ENCODE measurements around the gene ZNF383.

The ZNF383 gene

DNA sequence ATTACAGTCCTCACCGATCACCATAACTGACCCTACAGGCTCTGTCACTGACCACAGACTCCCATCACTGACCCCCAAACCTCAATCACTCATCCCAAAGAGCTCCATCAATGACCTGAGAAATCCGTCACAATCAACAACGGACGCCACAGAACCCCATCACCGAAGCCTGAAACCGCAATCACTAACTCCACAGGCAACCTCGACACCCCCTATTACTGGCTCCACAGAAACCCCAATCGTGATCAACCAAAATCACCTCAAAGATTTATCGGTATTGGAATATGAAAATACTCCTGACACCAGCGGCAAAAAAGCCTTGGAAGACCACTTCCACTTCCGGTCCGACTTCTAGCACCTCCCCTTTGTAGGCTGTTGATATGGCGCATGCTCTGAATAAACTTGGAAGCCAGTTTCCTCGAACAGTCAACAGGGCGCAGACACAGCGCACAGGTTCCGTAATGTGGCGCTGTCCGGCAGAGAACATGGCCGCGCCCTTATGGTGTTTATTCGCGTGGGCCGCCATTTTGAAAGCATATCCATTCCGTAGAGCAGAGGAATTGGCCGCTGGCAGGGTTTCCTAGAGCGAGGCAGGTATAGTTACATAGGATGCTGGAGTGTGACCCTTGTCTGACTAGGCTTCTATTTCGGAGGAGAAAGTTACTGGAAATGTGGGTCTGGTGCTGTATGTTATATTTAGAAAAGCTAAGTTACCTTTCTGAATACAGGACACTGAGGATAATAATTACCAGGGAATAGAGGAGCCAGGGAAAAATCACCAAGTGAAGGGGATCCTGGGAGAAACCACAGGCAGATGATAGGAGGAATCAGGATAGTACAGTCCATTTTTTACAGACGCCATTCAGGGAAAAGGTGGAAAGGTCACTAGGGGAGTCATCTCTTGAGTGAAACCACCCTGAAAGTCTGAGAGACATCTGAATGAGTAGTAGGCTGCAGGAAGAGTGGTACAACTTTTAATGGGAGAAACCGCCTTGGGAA is 45.3 kb upstream of the ZNF383 start, which contains the start of gene ZNF585A (continued):
- TF ChIP-seq, protein P1, sequence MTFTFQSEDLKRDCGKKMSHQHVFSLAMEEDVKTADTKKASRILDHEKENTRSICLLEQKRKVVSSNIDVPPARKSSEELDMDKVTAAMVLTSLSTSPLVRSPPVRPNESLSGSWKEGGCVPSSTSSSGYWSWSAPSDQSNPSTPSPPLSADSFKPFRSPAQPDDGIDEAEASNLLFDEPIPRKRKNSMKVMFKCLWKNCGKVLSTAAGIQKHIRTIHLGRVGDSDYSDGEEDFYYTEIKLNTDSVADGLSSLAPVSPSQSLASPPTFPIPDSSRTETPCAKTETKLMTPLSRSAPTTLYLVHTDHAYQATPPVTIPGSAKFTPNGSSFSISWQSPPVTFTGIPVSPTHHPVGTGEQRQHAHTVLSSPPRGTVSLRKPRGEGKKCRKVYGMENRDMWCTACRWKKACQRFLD (tag by site-specific recombination; IDR thresholded peaks at IDR 0.05) = no peak
- TF ChIP-seq ZBTB20 (tag by site-specific recombination; IDR thresholded peaks at IDR 0.05) (peak; percentile 98), ZNF121 (tag by site-specific recombination; IDR thresholded peaks at IDR 0.05) (no peak), ZNF362 (tag by site-specific recombination; IDR thresholded peaks at IDR 0.05) (peak; percentile 96), ZEB2 (tag by site-specific recombination; IDR thresholded peaks at IDR 0.05) (peak; percentile 72; the same call in 1 of the 2 replicates), ZNF658 (tag by site-specific recombination; IDR thresholded peaks at IDR 0.05) (no peak), YY1 (tag by site-specific recombination; IDR thresholded peaks at IDR 0.05) (peak; percentile 100), ZNF449 (tag by site-specific recombination; IDR thresholded peaks at IDR 0.05) (no peak), ZNF621 (tag by site-specific recombination; IDR thresholded peaks at IDR 0.05) (no peak), ZNF670 (tag by site-specific recombination; IDR thresholded peaks at IDR 0.05; ENCODE audit: low read depth) (no peak), GLIS2 (tag by site-specific recombination; IDR thresholded peaks at IDR 0.05) (no peak), GLI2 (tag by site-specific recombination; IDR thresholded peaks at IDR 0.05; ENCODE audit: borderline replicate concordance, low read depth) (no peak), TRIM28 (IDR thresholded peaks at IDR 0.05; ENCODE audit: borderline replicate concordance, low read length) (peak; percentile 93), ZNF624 (tag by site-specific recombination; IDR thresholded peaks at IDR 0.05) (0 out of 2 replicates have a peak, but pooled peaks have one; percentile 51), ZNF114 (tag by site-specific recombination; IDR thresholded peaks at IDR 0.05) (no peak), BCL6B (tag by site-specific recombination; IDR thresholded peaks at IDR 0.05) (no peak), OSR2 (tag by site-specific recombination; IDR thresholded peaks at IDR 0.05) (no peak), ZBTB21 (tag by site-specific recombination; IDR thresholded peaks at IDR 0.05) (peak; percentile 86), ZNF792 (tag by site-specific recombination; IDR thresholded peaks at IDR 0.05) (no peak), ZFHX2 (tag by site-specific recombination; conservative IDR thresholded peaks at IDR 0.05) (no peak), GFI1B (tag by site-specific recombination; IDR thresholded peaks at IDR 0.05) (peak; percentile 87), ZNF24 (tag by site-specific recombination; IDR thresholded peaks at IDR 0.05) (peak; percentile 58), ZNF521 (tag by site-specific recombination; IDR thresholded peaks at IDR 0.05) (no peak), ZNF16 (tag by site-specific recombination; IDR thresholded peaks at IDR 0.05; ENCODE audit: low read depth) (0 out of 2 replicates have a peak, but pooled peaks have one; percentile 31), ZNF530 (tag by site-specific recombination; IDR thresholded peaks at IDR 0.05; ENCODE audit: low read depth) (no peak), ZNF366 (tag by site-specific recombination; conservative IDR thresholded peaks at IDR 0.05) (no peak; the same call in none of the 2 replicates), ZNF302 (tag by site-specific recombination; IDR thresholded peaks at IDR 0.05; ENCODE audit: low read depth) (no peak), ZNF555 (tag by site-specific recombination; conservative IDR thresholded peaks at IDR 0.05) (no peak), HOXA7 (CRISPR knock-in tag; IDR thresholded peaks at IDR 0.05; ENCODE audit: borderline replicate concordance) (no peak), ZNF544 (tag by site-specific recombination; IDR thresholded peaks at IDR 0.05) (no peak), ZNF341 (tag by site-specific recombination; IDR thresholded peaks at IDR 0.05; ENCODE audit: low read depth) (peak; percentile 83)
- TF ChIP-seq, protein P2, sequence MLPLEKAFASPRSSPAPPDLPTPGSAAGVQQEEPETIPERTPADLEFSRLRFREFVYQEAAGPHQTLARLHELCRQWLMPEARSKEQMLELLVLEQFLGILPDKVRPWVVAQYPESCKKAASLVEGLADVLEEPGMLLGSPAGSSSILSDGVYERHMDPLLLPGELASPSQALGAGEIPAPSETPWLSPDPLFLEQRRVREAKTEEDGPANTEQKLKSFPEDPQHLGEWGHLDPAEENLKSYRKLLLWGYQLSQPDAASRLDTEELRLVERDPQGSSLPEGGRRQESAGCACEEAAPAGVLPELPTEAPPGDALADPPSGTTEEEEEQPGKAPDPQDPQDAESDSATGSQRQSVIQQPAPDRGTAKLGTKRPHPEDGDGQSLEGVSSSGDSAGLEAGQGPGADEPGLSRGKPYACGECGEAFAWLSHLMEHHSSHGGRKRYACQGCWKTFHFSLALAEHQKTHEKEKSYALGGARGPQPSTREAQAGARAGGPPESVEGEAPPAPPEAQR (tag by site-specific recombination; IDR thresholded peaks at IDR 0.05) = 0 out of 2 replicates have a peak, but pooled peaks have one; percentile 31
- TF ChIP-seq, protein P3, sequence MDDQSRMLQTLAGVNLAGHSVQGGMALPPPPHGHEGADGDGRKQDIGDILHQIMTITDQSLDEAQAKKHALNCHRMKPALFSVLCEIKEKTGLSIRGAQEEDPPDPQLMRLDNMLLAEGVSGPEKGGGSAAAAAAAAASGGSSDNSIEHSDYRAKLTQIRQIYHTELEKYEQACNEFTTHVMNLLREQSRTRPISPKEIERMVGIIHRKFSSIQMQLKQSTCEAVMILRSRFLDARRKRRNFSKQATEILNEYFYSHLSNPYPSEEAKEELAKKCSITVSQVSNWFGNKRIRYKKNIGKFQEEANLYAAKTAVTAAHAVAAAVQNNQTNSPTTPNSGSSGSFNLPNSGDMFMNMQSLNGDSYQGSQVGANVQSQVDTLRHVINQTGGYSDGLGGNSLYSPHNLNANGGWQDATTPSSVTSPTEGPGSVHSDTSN (CRISPR knock-in tag; IDR thresholded peaks at IDR 0.05) = no peak
